T-cell (primary cell): ENCODE measurements around the gene IFI30. TPM values are rescaled to one million over a fixed set of nuclear protein-coding genes. Genes with fewer than 3 reads are reported as not detected.

Experiments used
- ATAC-seq, 4 experiments: fragments of 200-7000 bp in 3 of 4; fragments of 150-1000 bp in 1 of 4; cut with Tn5 transposase; replicated peaks in 1 of 4; 1 replicate in 3 of 4; 2 replicates in 1 of 4; pipeline ENCODE4 v1.10.0; 2021; ENCODE audit warnings: moderate library complexity in 3 of 4, mild to moderate bottlenecking in 2 of 4, moderate number of reproducible peaks in 1 of 4
- CTCF ChIA-PET, 2 donors: fragments of 300-600 bp; sonication (Branson Sonifier 250); formaldehyde crosslinking; loops; one replicate each; lab custom pipeline; 2022; ENCODE audit warnings: antibody characterized with exemption in 2 of 2; lab: Charles Lee
- POLR2A ChIA-PET, 2 donors: fragments of 300-600 bp; sonication (Branson Sonifier 250); formaldehyde crosslinking; loops; one replicate each; lab custom pipeline; 2022; ENCODE audit warnings: antibody characterized with exemption in 2 of 2; lab: Charles Lee
- DNase-seq, 35 experiments: peaks; one replicate each; pipeline versions ENCODE4 v3.0.0 to v3.0.0-alpha.2; 2013 to 2023
- H3K27ac ChIP-seq: one replicate; pipeline ENCODE4 v1.5.1; 2013; ENCODE audit warnings: low read length
- H3K27me3 ChIP-seq, 2 experiments: replicated peaks in 1 of 2; 1 replicate in 1 of 2; 2 replicates in 1 of 2; pipeline versions ENCODE4 v1.6.1 to v1.7.0; 2013; ENCODE audit warnings: low read length in 1 of 2, mixed read lengths in 1 of 2; ENCODE audit not compliant: control insufficient read depth in 2 of 2, insufficient read depth in 2 of 2; ENCODE audit errors: extremely low read depth in 1 of 2
- H3K36me3 ChIP-seq, 2 donors: 1 replicate in 1 of 2; 2 replicates in 1 of 2; pipeline versions ENCODE4 v1.6.1 to v1.7.0; 2013; ENCODE audit warnings: low read length in 1 of 2; ENCODE audit not compliant: control insufficient read depth in 2 of 2, insufficient read depth in 1 of 2; ENCODE audit errors: extremely low read depth in 1 of 2
- H3K4me1 ChIP-seq, 2 experiments: 1 replicate in 1 of 2; 2 replicates in 1 of 2; pipeline versions ENCODE4 v1.6.1 to v1.7.0; 2013; ENCODE audit warnings: low read length in 2 of 2, mixed read lengths in 1 of 2; ENCODE audit not compliant: insufficient read depth in 2 of 2, control insufficient read depth in 1 of 2; ENCODE audit errors: extremely low read depth in 1 of 2
- H3K4me3 ChIP-seq, 2 donors: 1 replicate in 1 of 2; 2 replicates in 1 of 2; pipeline versions ENCODE4 v1.5.1 to v1.7.0; 2013; ENCODE audit warnings: mild to moderate bottlenecking in 2 of 2, low read length in 1 of 2, moderate library complexity in 1 of 2; ENCODE audit not compliant: control insufficient read depth in 1 of 2; ENCODE audit errors: extremely low read depth in 1 of 2
- H3K9me3 ChIP-seq: 2 replicates; pipeline ENCODE4 v1.7.0; 2013
- H3K27ac Mint-ChIP-seq, 2 donors: one replicate each; pipeline ENCODE4 v1.8.0; 2020 to 2021; ENCODE audit warnings: mild to moderate bottlenecking in 2 of 2, mixed read lengths in 2 of 2
- H3K27me3 Mint-ChIP-seq, 2 donors: one replicate each; pipeline ENCODE4 v1.8.0; 2021 to 2022; ENCODE audit warnings: mixed read lengths in 2 of 2
- H3K36me3 Mint-ChIP-seq: one replicate; pipeline ENCODE4 v1.8.0; 2021; ENCODE audit warnings: mixed read lengths
- H3K4me1 Mint-ChIP-seq, 3 donors: one replicate each; pipeline ENCODE4 v1.8.0; 2020 to 2022; ENCODE audit warnings: mixed read lengths in 3 of 3, mild to moderate bottlenecking in 1 of 3
- H3K4me3 Mint-ChIP-seq, 3 donors: one replicate each; pipeline ENCODE4 v1.8.0; 2020 to 2022; ENCODE audit warnings: mild to moderate bottlenecking in 3 of 3, mixed read lengths in 3 of 3, moderate library complexity in 3 of 3
- H3K9me3 Mint-ChIP-seq, 3 donors: one replicate each; pipeline ENCODE4 v1.8.0; 2020 to 2022; ENCODE audit warnings: mixed read lengths in 3 of 3
- WGBS: methylation state at CpG from one replicate; pipeline ENCODE4 v1.1.5; 2013; ENCODE audit warnings: missing lambda C conversion rate; ENCODE audit not compliant: insufficient coverage; 5-methylcytosine and 5-hydroxymethylcytosine counted together
- total RNA-seq, 35 experiments: library from RNA in 6 of 35; stranded (reverse) in 6 of 35; fragments of 120-200 nt in 1 of 35; gene quantifications; one replicate each; pipeline versions ENCODE4 v1.2.1 to v1.2.4 and lab custom pipeline; 2013 to 2026

IFI30 gene
- total RNA-seq, 5 donors from 2014 or later (not counting 1 experiment from before 2014, with no cell fraction given): 3.2 to 11.8 (median 5.1) TPM

DNA sequence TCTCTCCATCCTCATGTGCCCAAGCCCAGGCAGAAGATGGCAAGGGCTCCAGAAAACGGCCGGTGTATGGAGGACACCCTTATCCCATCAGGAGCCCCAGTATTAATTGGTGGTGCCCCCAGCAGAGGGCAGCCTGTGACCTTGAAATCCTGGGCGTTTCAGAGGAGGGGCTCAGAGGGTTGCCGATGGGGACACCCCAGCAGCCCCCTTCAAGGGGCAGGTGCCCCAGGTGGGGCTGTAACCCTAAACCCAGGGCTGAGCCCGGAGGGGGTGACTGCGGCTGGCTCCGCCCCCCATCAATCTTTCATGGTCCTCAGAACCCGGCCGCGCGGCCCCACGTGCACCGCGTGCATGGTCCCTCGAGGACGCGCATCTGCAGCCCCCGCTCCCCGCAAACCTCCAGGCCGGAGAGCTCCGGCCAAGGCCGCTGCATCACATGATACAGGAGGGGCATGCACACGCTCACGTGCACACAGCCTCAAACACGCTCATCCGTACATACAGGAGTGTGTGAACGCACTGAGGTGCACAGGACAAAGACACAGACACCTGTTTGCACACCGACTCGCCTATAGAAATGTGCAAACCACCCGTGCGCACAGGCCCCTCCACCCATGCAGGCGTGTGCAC, 29.3 kb downstream of the IFI30 start:
- CTCF ChIA-PET: interaction anchor here in 1 of 2 donors (3.5 kb wide), 1 partner anchor 11 kb away, joined by 26 read pairs; the partner anchor contains the start of gene MPV17L2
- DNase-seq (peak in 4 of 35 experiments; percentile 24 to 43 (median 37)), ATAC-seq (no peak)
- POLR2A ChIA-PET: interaction anchor here in 1 of 2 donors (0.8 kb wide), 1 partner anchor 79 kb away, joined by 4 read pairs; the partner anchor contains the start of gene JUND
- H3K27ac Mint-ChIP-seq: peak overlapping the region; percentile 66 to 86
- Histone ChIP-seq H3K27ac (no peak overlapping the region), H3K27me3 (peaks cover 0 to 5% of the 10 kb centered on the region in 2 experiments), H3K9me3 (no peaks in the 10 kb centered on the region), H3K4me1 (peaks cover 12 to 31% of the 10 kb centered on the region in 2 experiments), H3K36me3 (peaks cover 0 to 15% of the 10 kb centered on the region in 2 donors), H3K4me3 (peak overlapping the region; percentile 84 to 89)
- no peaks in the 10 kb centered on the region for H3K9me3 Mint-ChIP-seq
- peak overlapping the region; percentile 87 to 94 (median 89) for H3K4me3 Mint-ChIP-seq
- peaks cover 12% of the 10 kb centered on the region for H3K36me3 Mint-ChIP-seq
- H3K4me1 Mint-ChIP-seq: peaks cover 22 to 30% (median 24%) of the 10 kb centered on the region in 3 donors
- H3K27me3 Mint-ChIP-seq: peaks cover 0 to 3% of the 10 kb centered on the region in 2 donors
- WGBS: 4% methylated on average over 28 of the region's 32 CpGs

- Histone ChIP-seq H3K27ac (peak overlapping the region; percentile 68), H3K4me3 (peak overlapping the region; percentile 84 to 89), H3K27me3 (peaks cover 0 to 9% of the 10 kb centered on the region in 2 experiments), H3K36me3 (peaks cover 0 to 9% of the 10 kb centered on the region in 2 donors), H3K9me3 (no peaks in the 10 kb centered on the region), H3K4me1 (peaks cover 12 to 31% of the 10 kb centered on the region in 2 experiments)
- Mint-ChIP-seq H3K27me3 (peaks cover under 1 to 5% of the 10 kb centered on the region in 2 donors), H3K4me1 (peaks cover 22 to 30% (median 24%) of the 10 kb centered on the region in 3 donors), H3K27ac (peak overlapping the region; percentile 74 to 86), H3K4me3 (peak overlapping the region; percentile 87 to 94 (median 89)), H3K36me3 (peaks cover 6% of the 10 kb centered on the region), H3K9me3 (no peaks in the 10 kb centered on the region)
- DNase-seq (peak in 22 of 35 experiments; percentile 29 to 71 (median 55)), ATAC-seq (peak; percentile 0 to 24 (median 18))
- CTCF ChIA-PET: interaction anchor here in 1 of 2 donors (0.6 to 3.5 kb wide), 6 partner anchors 9 to 135 kb away, joined by 3 to 26 read pairs (median 4); partner anchors contain the start of gene MPV17L2
- WGBS: under 1% methylated on average over 14 of the region's 38 CpGs
- POLR2A ChIA-PET: interaction anchor here in 1 of 2 donors (0.8 kb wide), 1 partner anchor 78 kb away, joined by 4 read pairs; the partner anchor contains the start of gene JUND
These were observed 29.8 kb downstream of the IFI30 start for GRCh38 chr19:18203408-18203862.

DNA sequence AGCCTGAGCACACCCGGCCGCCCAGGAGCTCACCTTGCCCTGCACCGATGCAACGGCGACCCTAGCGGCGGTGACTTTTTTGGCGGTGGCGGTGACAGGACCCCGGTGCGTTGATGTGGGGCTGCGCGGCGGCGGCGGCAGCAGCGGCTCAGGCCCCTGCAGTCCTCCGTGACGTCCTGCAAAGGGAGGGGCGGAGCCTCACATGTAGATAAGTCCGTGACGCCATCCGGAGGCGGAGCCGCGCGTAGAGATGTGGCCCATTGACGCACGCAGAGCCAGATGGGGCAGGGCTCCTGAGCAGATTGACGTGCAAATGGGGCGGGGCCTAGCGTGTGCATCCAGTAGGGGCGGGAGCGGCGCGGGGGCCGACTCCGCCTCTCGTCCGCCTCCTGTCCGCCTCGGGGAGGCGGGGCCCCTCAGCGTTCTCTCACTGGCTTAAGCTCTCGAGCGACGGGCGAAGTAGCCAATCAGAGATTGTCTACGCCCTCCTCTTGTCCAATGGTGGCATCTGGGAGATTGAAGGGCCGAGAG, 30.3 kb downstream of the IFI30 start, which contains the start of gene RAB3A:
TSS of gene RAB3A (minus strand) at position 180 of the 531 bp plus-strand sequence. CDS start 1,302 bp downstream, outside the sequence.
- ChIA-PET POLR2A (interaction anchor here (0.5 to 0.8 kb wide), 3 partner anchors 76 to 78 kb away, joined by 4 to 5 read pairs (median 4); partner anchors contain the start of gene JUND (in 1 of the 2)), CTCF (interaction anchor here in 1 of 2 donors (0.6 to 3.5 kb wide), 9 partner anchors 9 to 210 kb away, joined by 3 to 26 read pairs (median 4); partner anchors contain the start of gene MPV17L2)
- peaks cover 3% of the 10 kb centered on the region for H3K36me3 Mint-ChIP-seq
- WGBS: under 1% methylated on average over 50 of the region's 50 CpGs
- no peaks in the 10 kb centered on the region for H3K9me3 Mint-ChIP-seq
- Histone ChIP-seq H3K36me3 (peaks cover 0 to 4% of the 10 kb centered on the region in 2 donors), H3K4me1 (peaks cover 12 to 31% of the 10 kb centered on the region in 2 experiments), H3K27ac (peak within 1 kb of the TSS; percentile 77), H3K9me3 (no peaks in the 10 kb centered on the region), H3K27me3 (peaks cover 0 to 13% of the 10 kb centered on the region in 2 experiments), H3K4me3 (peak within 1 kb of the TSS; percentile 84 to 89)
- peaks cover 4 to 8% of the 10 kb centered on the region in 2 donors for H3K27me3 Mint-ChIP-seq
- peak within 1 kb of the TSS; percentile 87 to 94 (median 89) for H3K4me3 Mint-ChIP-seq
- ATAC-seq: peak; percentile 87 to 93 (median 88)
- H3K27ac Mint-ChIP-seq: peak within 1 kb of the TSS; percentile 94 to 95
- H3K4me1 Mint-ChIP-seq: peaks cover 22 to 30% (median 24%) of the 10 kb centered on the region in 3 donors
- DNase-seq: peak; percentile 95 to 100 (median 100)

DNA sequence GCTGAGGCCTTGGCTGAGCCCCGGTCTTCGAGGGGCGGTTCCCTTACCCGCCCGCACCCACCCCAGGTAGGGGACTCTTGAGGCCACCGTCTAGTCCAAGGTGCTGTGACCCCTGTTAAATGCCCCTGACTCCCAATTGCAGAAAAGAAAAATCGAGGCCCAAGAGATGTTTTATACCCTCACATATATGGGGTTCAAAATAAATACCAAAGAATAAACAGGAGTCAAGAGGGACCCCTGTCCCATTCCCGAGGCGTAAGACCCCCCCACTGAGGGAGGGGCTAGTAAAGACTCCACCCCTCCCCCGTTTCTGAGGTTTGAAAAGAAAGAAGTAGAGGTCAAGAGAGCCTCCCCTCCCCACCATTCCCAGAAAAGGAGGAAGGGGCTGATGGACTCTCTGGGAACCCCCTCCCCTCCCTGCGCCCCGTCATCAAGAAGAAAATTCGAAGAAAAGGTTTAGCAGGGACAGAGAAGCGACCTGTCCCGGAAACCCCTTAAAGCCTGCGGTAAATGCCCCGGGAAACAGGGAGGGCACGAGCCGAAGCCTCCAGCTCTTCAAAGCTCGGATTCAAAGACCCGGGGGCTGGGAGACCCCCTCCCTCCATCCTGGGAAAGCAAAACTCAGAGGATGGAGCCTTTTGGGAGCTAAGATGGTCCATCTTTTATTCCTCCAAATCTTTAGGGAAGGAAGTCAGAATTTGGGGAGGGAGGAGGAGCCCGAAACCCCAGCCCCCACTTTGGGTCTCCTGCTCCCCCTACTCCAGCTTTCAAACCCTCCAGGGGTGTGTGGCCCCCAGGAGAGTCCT, 31.0 kb downstream of the IFI30 start:
- ChIA-PET POLR2A (interaction anchor here (0.5 to 0.6 kb wide), 2 partner anchors 76 to 77 kb away, joined by 4 to 5 read pairs; partner anchors contain the start of gene JUND (in 1 of the 2)), CTCF (interaction anchor here in 1 of 2 donors (0.6 to 3.5 kb wide), 9 partner anchors 10 to 315 kb away, joined by 3 to 26 read pairs (median 4); partner anchors contain the start of gene MPV17L2)
- peaks cover 12 to 31% of the 10 kb centered on the region in 2 experiments for H3K4me1 ChIP-seq
- peak overlapping the region; percentile 77 for H3K27ac ChIP-seq
- H3K27me3 Mint-ChIP-seq: peaks cover 4 to 8% of the 10 kb centered on the region in 2 donors
- H3K4me1 Mint-ChIP-seq: peaks cover 22 to 30% (median 24%) of the 10 kb centered on the region in 3 donors
- peak overlapping the region; percentile 87 to 94 (median 88) for H3K4me3 Mint-ChIP-seq
- 0% methylated on average over 3 of the region's 22 CpGs for WGBS
- H3K27me3 ChIP-seq: peaks cover 0 to 18% of the 10 kb centered on the region in 2 experiments
- peaks cover 3% of the 10 kb centered on the region for H3K36me3 Mint-ChIP-seq
- H3K27ac Mint-ChIP-seq: peak overlapping the region; percentile 94 to 95
- ATAC-seq (peak in 2 of 4 experiments; percentile 0 to 1), DNase-seq (peak in 6 of 35 experiments; percentile 23 to 60 (median 35))
- H3K9me3 ChIP-seq: no peaks in the 10 kb centered on the region
- H3K4me3 ChIP-seq: peak overlapping the region; percentile 68 to 89
- peaks cover 0 to 3% of the 10 kb centered on the region in 2 donors for H3K36me3 ChIP-seq
- H3K9me3 Mint-ChIP-seq: no peaks in the 10 kb centered on the region

DNA sequence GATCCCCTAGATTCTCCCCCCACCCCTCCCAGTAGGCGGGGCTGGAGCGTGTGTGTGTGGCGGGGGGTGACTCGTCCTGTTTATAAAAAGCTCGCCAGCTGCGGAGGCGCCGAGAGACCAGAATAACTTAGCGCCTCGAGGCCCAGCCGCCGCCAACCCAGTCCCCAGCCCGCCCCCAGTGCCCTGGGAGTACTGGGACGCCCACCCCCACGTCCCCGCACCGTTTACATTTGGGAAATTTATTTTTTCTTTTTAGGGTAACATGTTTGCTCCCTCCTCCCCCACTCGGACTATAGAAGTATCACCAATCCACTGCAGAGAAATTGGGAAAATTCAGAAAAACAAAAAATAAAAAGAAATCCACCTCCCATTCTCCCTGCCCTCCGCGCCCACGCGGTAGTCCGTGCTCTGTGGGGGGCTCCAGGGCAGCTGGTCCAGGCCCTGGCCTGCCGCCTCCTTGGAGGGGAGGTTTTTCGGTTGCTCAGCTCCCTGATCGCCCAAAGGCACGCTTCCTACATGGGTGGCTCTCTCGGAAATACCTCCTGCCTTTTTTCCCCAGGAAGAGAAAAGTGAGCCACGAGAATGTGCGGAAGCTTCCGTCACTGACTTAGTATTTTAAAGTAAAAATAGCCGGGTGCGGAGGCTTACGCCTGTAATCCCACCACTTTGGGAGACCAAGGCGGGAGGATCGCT, 31.7 kb downstream of the IFI30 start:
- no peak for ATAC-seq
- H3K4me1 Mint-ChIP-seq: peaks cover 22 to 30% (median 24%) of the 10 kb centered on the region in 3 donors
- H3K9me3 Mint-ChIP-seq: no peaks in the 10 kb centered on the region
- ChIA-PET CTCF (interaction anchor here in 1 of 2 donors (0.5 to 3.5 kb wide), 6 partner anchors 10 to 762 kb away, joined by 3 to 26 read pairs (median 4); partner anchors contain the start of gene MPV17L2), POLR2A (no interaction called here)
- peaks cover 0 to 3% of the 10 kb centered on the region in 2 donors for H3K36me3 ChIP-seq
- H3K27me3 Mint-ChIP-seq: peaks cover 4 to 10% of the 10 kb centered on the region in 2 donors
- peak overlapping the region; percentile 77 for H3K27ac ChIP-seq
- peak in 28 of 35 experiments; percentile 28 to 62 (median 43) for DNase-seq
- H3K4me3 Mint-ChIP-seq: peak overlapping the region; percentile 87 to 94 (median 88)
- H3K36me3 Mint-ChIP-seq: peaks cover 3% of the 10 kb centered on the region
- no peaks in the 10 kb centered on the region for H3K9me3 ChIP-seq
- H3K27ac Mint-ChIP-seq: peak overlapping the region in 1 of 2 donors; percentile 39
- peak overlapping the region; percentile 68 to 89 for H3K4me3 ChIP-seq
- no CpG with 5 or more reads among the region's 36 CpGs for WGBS
- H3K4me1 ChIP-seq: peaks cover 12 to 31% of the 10 kb centered on the region in 2 experiments
- H3K27me3 ChIP-seq: peaks cover 0 to 25% of the 10 kb centered on the region in 2 experiments
